KOPT-K1 (cell line): ENCODE results near the gene SLC4A2.

Experiments
- H3K27ac ChIP-seq: fragments of 200-600 bp; sonication (generic); 2 replicates; pipeline ENCODE4 v1.5.1; 2016; ENCODE audit warnings: antibody characterized with exemption, mild to moderate bottlenecking, low read depth, low read length; ENCODE audit not compliant: poor library complexity, severe bottlenecking
- H3K36me3 ChIP-seq: fragments of 200-600 bp; sonication (generic); 2 replicates; pipeline ENCODE4 v1.5.1; 2017; ENCODE audit warnings: antibody characterized with exemption, mild to moderate bottlenecking, low read length, moderate library complexity; ENCODE audit not compliant: insufficient read depth
- H3K9me3 ChIP-seq: fragments of 200-600 bp; sonication (generic); 2 replicates; pipeline ENCODE4 v1.5.1; 2017; ENCODE audit warnings: antibody characterized with exemption, low read length, mild to moderate bottlenecking; ENCODE audit not compliant: insufficient read depth, poor library complexity, severe bottlenecking

SLC4A2 gene

GRCh38 chr7:151062399-151063211 is 3.2 kb downstream of the SLC4A2 start:
- H3K9me3 ChIP-seq = no peaks in the 10 kb centered on the region
- peaks cover 41% of the 10 kb centered on the region for H3K36me3 ChIP-seq
- no peak overlapping the region for H3K27ac ChIP-seq

- H3K9me3 ChIP-seq = no peaks in the 10 kb centered on the region
- peaks cover 47% of the 10 kb centered on the region for H3K36me3 ChIP-seq
- no peak overlapping the region for H3K27ac ChIP-seq
Observed at GRCh38 chr7:151063212-151063561, 3.8 kb downstream of the SLC4A2 start.

- no peaks in the 10 kb centered on the region for H3K9me3 ChIP-seq
- peaks cover 60% of the 10 kb centered on the region for H3K36me3 ChIP-seq
- no peak overlapping the region for H3K27ac ChIP-seq
Observed at GRCh38 chr7:151064454-151064853, 5.1 kb downstream of the SLC4A2 start.

GRCh38 chr7:151064993-151065392 is 5.6 kb downstream of the SLC4A2 start:
- H3K9me3 ChIP-seq = no peaks in the 10 kb centered on the region
- peaks cover 65% of the 10 kb centered on the region for H3K36me3 ChIP-seq
- H3K27ac ChIP-seq = no peak overlapping the region

GRCh38 chr7:151065516-151065915 is 6.1 kb downstream of the SLC4A2 start:
- H3K27ac ChIP-seq = no peak overlapping the region
- H3K36me3 ChIP-seq = peaks cover 70% of the 10 kb centered on the region
- no peaks in the 10 kb centered on the region for H3K9me3 ChIP-seq

GRCh38 chr7:151066273-151066974 is 7.0 kb downstream of the SLC4A2 start:
- Histone ChIP-seq H3K9me3 (no peaks in the 10 kb centered on the region), H3K27ac (no peak overlapping the region), H3K36me3 (peaks cover 79% of the 10 kb centered on the region)

GRCh38 chr7:151068069-151068773 is 8.8 kb downstream of the SLC4A2 start:
- H3K9me3 ChIP-seq = no peaks in the 10 kb centered on the region
- no peak overlapping the region for H3K27ac ChIP-seq
- H3K36me3 ChIP-seq = peaks cover 93% of the 10 kb centered on the region

- no peaks in the 10 kb centered on the region for H3K9me3 ChIP-seq
- H3K36me3 ChIP-seq = peaks cover 94% of the 10 kb centered on the region
- no peak overlapping the region for H3K27ac ChIP-seq
Observed at GRCh38 chr7:151069841-151070573, 10.6 kb downstream of the SLC4A2 start.

GRCh38 chr7:151070574-151070960 is 11.2 kb downstream of the SLC4A2 start:
- Histone ChIP-seq H3K9me3 (no peaks in the 10 kb centered on the region), H3K27ac (no peak overlapping the region), H3K36me3 (peaks cover 94% of the 10 kb centered on the region)

- H3K9me3 ChIP-seq = no peaks in the 10 kb centered on the region
- H3K27ac ChIP-seq = no peak overlapping the region
- peaks cover 94% of the 10 kb centered on the region for H3K36me3 ChIP-seq
Observed at GRCh38 chr7:151071032-151071866, 11.9 kb downstream of the SLC4A2 start.

GRCh38 chr7:151073990-151074389 is 14.6 kb downstream of the SLC4A2 start:
- Histone ChIP-seq H3K9me3 (no peaks in the 10 kb centered on the region), H3K36me3 (peaks cover 92% of the 10 kb centered on the region), H3K27ac (no peak overlapping the region)

- Histone ChIP-seq H3K27ac (no peak overlapping the region), H3K9me3 (no peaks in the 10 kb centered on the region), H3K36me3 (peaks cover 86% of the 10 kb centered on the region)
Observed at GRCh38 chr7:151074817-151075661, 15.7 kb downstream of the SLC4A2 start.

GRCh38 chr7:151075662-151075971 is 16.2 kb downstream of the SLC4A2 start:
- Histone ChIP-seq H3K36me3 (peaks cover 80% of the 10 kb centered on the region), H3K9me3 (no peaks in the 10 kb centered on the region), H3K27ac (no peak overlapping the region)
